Lung (tissue), 12 donors: ENCODE results near the gene TXLNG. TPM values are rescaled to one million over a fixed set of nuclear protein-coding genes. Genes with fewer than 3 reads are reported as not detected.
A peak's percentile ranks its signal among the peaks of the same experiment; 100 is the strongest.

ENCODE experiments used
- ATAC-seq: fragments of 200-7000 bp; cut with Tn5 transposase; one replicate; pipeline ENCODE4 v1.9.1; 2020; ENCODE audit warnings: moderate number of reproducible peaks; ENCODE audit not compliant: insufficient read depth, low FRiP score
- DNase-seq, 3 donors: peaks; one replicate each; pipeline ENCODE4 v3.0.0-alpha.2; 2013 to 2017
- H3K27ac ChIP-seq, 2 donors: one replicate each; pipeline ENCODE4 v1.5.1; 2013; ENCODE audit warnings: mild to moderate bottlenecking in 2 of 2, moderate library complexity in 2 of 2, control low read depth in 1 of 2, inconsistent platforms in 1 of 2, low read depth in 1 of 2, low read length in 1 of 2
- H3K27me3 ChIP-seq, 3 donors: one replicate each; pipeline ENCODE4 v1.5.1; 2013; ENCODE audit warnings: low read length in 2 of 3; ENCODE audit not compliant: control insufficient read depth in 3 of 3, insufficient read depth in 3 of 3
- H3K36me3 ChIP-seq, 4 donors: one replicate each; pipeline ENCODE4 v1.5.1; 2013; ENCODE audit warnings: low read length in 4 of 4, mild to moderate bottlenecking in 1 of 4, moderate library complexity in 1 of 4; ENCODE audit not compliant: control insufficient read depth in 4 of 4, insufficient read depth in 4 of 4
- H3K4me1 ChIP-seq, 5 donors: one replicate each; pipeline ENCODE4 v1.5.1; 2013; ENCODE audit warnings: low read length in 5 of 5, mild to moderate bottlenecking in 2 of 5, moderate library complexity in 1 of 5; ENCODE audit not compliant: control insufficient read depth in 5 of 5, insufficient read depth in 5 of 5
- H3K4me3 ChIP-seq: one replicate; pipeline ENCODE4 v1.5.1; 2013; ENCODE audit warnings: mild to moderate bottlenecking, control low read depth, moderate library complexity
- H3K9ac ChIP-seq, 2 donors: one replicate each; pipeline ENCODE4 v1.5.1; 2013; ENCODE audit warnings: low read length in 2 of 2, control low read depth in 1 of 2; ENCODE audit not compliant: insufficient read depth in 1 of 2
- H3K9me3 ChIP-seq, 4 donors: one replicate each; pipeline ENCODE4 v1.5.1; 2013; ENCODE audit warnings: low read length in 3 of 4, mild to moderate bottlenecking in 1 of 4, moderate library complexity in 1 of 4; ENCODE audit not compliant: control insufficient read depth in 4 of 4, insufficient read depth in 3 of 4
- WGBS, 2 donors: extraction: QIAGEN DNeasy Blood & Tissue Kit; methylation state at CpG; one replicate each; pipeline ENCODE4 v1.1.7; 2013; 5-methylcytosine and 5-hydroxymethylcytosine counted together
- polyA plus RNA-seq, 2 donors: library from polyadenylated mRNA; stranded (reverse); fragments of 200-250 nt; gene quantifications; one replicate each; pipeline ENCODE4 v1.2.1, GENCODE V29; 2013
- total RNA-seq, 2 donors: library from RNA; depleted of rRNA in 1 of 2; stranded (reverse); fragments of >200 nt in 1 of 2; gene quantifications; one replicate each; pipeline ENCODE4 v1.2.1, GENCODE V29; 2014 to 2021
- TF ChIP-seq, protein P1 (sequence below): IDR thresholded peaks from 2 replicates; pipeline ENCODE4 v1.5.1; 2012; ENCODE audit warnings: mild to moderate bottlenecking; ENCODE audit errors: control extremely low read depth, extremely low read depth
- donor health status: control.
- donor health status: control.
- donor health status: Bipolar disorder and iron deficiency.
- donor health status: healthy.
- donor health status: DM: yes; HTN: yes; CAD: no.

The TXLNG gene
- total and polyA plus RNA-seq, 4 donors = 7.5 to 15.4 (median 9.6) TPM

DNA sequence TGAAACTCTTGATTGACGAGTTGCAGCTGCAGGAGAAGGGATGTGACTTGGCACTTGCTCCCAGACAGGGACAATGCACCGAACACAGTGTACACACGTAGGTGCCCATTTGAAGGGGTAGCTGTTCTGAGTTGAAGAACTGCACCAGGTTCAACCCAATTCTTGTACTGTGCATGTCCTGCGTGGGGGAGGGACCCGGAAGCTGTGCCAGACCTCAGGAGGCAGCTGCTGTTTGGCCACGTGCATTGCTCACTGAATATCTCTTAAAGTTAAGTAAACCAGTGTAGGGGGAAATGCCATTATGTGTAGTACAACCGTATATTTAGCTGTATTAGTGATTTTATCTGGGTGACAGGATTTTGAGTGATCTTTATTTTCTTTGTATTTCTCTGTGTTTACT, 95.9 kb downstream of the TXLNG start:
- Histone ChIP-seq H3K27me3 (peaks cover 0 to 39% (median 38%) of the 10 kb centered on the region in 3 donors), H3K9me3 (no peaks in the 10 kb centered on the region), H3K36me3 (no peaks in the 10 kb centered on the region), H3K4me3 (no peak overlapping the region), H3K9ac (no peak overlapping the region), H3K4me1 (no peaks in the 10 kb centered on the region), H3K27ac (peak overlapping the region in 1 of 2 donors; percentile 38)
- WGBS, 2 donors = 1 to 25% methylated on average over 7 of the region's 7 CpGs
- TF ChIP-seq, protein P1, sequence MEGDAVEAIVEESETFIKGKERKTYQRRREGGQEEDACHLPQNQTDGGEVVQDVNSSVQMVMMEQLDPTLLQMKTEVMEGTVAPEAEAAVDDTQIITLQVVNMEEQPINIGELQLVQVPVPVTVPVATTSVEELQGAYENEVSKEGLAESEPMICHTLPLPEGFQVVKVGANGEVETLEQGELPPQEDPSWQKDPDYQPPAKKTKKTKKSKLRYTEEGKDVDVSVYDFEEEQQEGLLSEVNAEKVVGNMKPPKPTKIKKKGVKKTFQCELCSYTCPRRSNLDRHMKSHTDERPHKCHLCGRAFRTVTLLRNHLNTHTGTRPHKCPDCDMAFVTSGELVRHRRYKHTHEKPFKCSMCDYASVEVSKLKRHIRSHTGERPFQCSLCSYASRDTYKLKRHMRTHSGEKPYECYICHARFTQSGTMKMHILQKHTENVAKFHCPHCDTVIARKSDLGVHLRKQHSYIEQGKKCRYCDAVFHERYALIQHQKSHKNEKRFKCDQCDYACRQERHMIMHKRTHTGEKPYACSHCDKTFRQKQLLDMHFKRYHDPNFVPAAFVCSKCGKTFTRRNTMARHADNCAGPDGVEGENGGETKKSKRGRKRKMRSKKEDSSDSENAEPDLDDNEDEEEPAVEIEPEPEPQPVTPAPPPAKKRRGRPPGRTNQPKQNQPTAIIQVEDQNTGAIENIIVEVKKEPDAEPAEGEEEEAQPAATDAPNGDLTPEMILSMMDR = no peak
- DNase-seq = peak; percentile 38 to 64 (median 56)
- ATAC-seq = no peak

DNA sequence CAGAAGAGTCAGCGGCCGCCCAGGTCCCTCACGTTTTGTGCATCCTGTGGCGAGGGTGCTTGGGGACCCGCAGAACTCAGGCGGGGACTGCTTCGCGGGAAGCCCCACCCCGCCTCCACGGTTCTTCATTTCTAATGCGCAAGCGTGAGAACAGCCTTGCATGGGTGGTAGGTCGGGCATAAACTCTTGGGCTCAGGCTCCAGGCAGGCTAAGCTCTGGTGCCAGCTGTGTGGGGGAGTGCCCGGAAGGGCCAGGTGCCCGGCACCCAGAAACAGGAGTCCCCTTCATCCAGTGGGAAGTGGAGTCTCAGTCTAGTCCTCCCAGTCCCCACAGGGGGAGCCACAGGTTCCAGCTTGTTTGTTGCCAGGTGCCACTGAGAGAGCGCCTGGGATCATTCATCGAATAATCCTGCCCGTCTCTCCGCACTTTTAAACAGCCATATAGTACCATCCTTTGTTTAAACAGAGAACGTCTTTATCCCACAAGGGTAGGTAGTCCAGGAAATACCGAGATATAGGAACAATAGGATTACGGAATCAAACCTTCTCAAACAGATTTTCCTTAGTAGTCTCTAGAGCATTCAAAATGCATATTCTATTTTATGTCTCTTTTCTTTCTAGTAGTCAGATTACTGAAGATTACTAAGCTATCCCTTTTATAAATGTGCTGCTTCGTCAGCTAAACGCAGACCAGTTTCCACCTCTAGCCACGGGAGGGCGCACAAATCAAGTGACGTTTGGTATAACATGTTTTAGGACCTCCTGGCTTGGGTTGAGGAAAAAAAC, 96.6 kb downstream of the TXLNG start:
- peak; percentile 74 for ATAC-seq
- 0 to 15% methylated on average over 21 to 27 of the region's 27 CpGs for WGBS, 2 donors
- Histone ChIP-seq H3K27ac (peak overlapping the region in 1 of 2 donors; percentile 49), H3K9ac (peak overlapping the region; percentile 39 to 90), H3K4me1 (no peaks in the 10 kb centered on the region), H3K36me3 (no peaks in the 10 kb centered on the region), H3K27me3 (peaks cover 0 to 45% (median 43%) of the 10 kb centered on the region in 3 donors), H3K4me3 (no peak overlapping the region), H3K9me3 (no peaks in the 10 kb centered on the region)
- TF ChIP-seq, protein P1 = peak; percentile 56
- DNase-seq = peak; percentile 80 to 90 (median 88)

DNA sequence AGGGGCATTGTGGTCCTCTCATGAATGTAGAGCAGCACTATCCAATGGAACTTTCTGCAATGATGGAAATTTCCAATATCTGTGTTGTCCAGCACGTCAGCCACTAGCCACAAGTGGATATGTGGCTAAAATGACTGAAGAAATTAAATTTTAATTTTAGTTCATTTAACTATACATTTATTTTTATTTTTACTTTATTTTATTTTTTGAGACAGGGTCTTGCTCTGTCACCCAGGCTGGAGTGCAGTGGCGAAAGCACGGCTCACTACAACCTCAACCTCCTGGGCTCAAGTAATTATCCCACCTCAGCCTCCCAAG, 97.2 kb downstream of the TXLNG start:
- Histone ChIP-seq H3K4me3 (no peak overlapping the region), H3K9me3 (no peaks in the 10 kb centered on the region), H3K27ac (no peak overlapping the region), H3K4me1 (no peaks in the 10 kb centered on the region), H3K27me3 (peaks cover 0 to 43% (median 43%) of the 10 kb centered on the region in 3 donors), H3K9ac (peak overlapping the region in 1 of 2 donors; percentile 90), H3K36me3 (no peaks in the 10 kb centered on the region)
- 47 to 62% methylated on average over 3 of the region's 3 CpGs for WGBS, 2 donors
- DNase-seq (no peak), ATAC-seq (no peak)
- TF ChIP-seq, protein P1 = no peak
